GM21360 (cell line): ENCODE results near the gene GDPGP1.
A peak's percentile ranks its signal among the peaks of the same experiment; 100 is the strongest.
"Not testable (repeated sequence)": the region's sequence is repeated elsewhere in the genome, so short reads cannot be mapped to it uniquely, and the experiment has no call there.

Experiments
- ATAC-seq: cut with Tn5 transposase; IDR thresholded peaks from one replicate; pipeline ENCODE4 v1.9.1; 2021; ENCODE audit warnings: mild to moderate bottlenecking, moderate library complexity; ENCODE audit not compliant: unreplicated experiment

Gene GDPGP1

DNA sequence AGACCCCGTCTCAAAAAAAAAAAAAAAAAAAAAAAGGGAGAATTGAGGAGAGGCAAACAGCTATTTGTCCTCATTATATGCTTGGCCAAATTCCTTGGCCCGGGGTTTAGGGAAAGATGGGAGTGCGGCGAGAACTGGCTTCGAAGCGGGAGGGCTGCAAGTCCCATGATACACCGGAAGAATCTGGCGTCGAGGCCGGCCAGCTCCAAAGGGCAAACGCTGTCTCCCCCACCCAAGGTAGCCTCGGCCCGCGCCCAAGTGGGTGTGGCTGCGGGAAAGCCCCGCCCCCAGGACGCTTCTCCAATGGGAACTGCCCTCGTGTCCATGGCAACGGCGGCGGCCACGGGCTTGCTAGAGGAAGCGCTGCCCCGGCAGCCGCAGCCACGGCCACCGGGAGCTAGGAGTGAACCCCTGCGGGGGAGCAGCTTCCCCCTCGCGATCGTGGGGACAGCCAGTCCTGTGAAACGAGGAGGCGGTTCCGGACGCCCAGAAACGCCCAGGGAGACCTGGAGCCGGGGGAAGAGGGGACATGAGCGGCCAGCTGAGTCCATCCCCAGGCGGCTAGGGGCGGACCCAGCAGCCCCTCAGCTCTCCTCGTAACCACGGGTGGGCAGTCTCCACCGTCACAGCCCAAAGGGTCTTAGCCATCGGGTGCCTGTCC, 15.3 kb downstream of the GDPGP1 start, which contains the start of gene TTLL13:
TSS of gene TTLL13 (plus strand) at position 354 of the 661 bp plus-strand sequence. CDS start 1,075 bp downstream, outside the sequence.
- ATAC-seq, result no peak

DNA sequence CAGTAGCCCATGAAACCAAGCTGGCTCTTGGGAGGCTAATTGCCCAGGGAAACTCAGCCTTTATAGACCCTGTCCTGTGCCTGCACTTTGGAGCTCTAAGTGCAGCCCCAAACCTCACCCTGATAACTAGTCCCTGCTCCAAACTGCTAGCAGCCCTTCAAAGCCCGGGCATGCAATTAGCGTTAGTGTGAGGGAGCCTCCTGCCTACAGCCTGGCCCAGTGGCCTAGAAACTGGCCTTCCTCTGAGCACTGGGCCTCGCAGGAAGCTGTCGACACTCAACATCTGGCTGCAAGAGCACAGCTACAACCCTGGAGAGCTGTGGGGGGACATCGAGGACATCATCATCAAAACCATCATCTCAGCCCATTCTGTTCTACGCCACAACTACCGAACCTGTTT, 23.8 kb downstream of the GDPGP1 start:
- ATAC-seq, result no peak

DNA sequence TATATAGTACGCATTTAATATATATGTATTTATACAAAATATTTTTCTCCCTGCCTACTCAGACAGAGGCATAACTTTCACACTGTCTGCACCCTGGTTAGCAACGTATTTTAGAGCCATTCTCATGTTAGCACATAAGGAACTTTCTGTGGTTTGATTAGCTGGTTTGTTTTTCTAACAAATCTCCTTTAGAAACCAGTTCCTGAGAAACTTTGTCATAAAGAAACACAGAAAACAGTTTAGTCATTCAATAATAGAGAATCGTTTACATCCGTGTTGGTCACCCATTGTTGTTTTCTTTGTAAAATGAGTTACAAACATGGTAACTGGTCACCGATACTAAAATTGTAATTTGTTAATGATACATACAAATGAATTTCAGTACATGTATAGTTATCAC, 25.5 kb downstream of the GDPGP1 start:
- no peak for ATAC-seq

DNA sequence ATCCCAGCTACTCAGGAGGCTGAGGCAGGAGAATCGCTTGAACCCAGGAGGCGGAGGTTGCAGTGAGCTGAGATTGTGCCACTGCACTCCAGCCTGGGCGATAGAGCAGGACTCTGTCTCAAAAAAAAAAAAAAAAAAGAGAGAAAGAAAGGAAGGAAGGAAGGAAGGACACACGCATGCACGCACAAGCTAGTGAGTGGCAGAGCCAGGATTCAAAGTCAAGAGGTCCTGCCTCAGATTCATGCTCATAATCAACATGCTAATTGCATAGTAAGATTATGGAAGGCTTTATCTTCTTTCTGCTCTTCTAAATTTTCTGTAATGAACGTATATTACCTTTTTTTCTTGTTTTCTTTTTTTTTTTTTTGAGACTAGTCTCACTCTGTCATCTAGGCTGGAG, 26.7 kb downstream of the GDPGP1 start:
- ATAC-seq, result not testable (repeated sequence)

DNA sequence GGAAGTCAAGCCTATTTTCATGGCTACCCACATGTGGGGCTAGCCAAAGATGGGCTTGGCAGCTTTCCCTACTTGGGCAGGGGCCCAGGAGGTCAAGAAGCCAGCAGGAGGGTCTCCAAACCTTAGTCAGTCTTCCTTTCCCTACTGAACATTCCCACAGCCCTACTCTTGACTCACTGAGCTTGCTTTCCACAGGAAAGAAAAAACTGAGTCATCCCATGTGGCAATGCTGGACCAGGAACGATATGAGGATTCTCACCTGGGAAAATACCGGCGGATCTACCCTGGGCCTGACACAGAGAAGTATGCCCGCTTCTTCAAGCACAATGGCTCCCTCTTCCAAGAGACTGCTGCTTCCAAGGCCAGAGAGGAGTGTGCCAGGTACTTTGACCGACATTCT, 27.8 kb downstream of the GDPGP1 start:
- no peak for ATAC-seq

DNA sequence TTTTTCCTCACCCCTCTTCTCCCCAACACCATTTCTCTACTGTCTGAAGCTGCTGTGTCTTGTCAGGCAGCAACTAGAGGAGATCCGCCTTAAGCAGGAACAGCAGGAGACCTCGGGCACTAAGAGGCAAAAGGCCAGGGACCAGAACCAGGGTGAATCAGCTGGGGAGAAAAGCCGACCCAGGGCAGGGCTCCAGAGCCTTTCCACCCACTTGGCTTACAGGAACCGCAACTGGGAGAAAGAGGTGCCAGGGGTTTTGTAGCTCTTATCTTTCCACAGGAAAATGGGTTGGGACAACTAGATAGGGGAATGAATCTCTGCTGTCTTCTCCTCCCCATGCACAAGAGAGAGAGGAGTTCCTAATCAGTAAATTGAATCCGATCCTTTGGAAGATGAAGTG, 28.4 kb downstream of the GDPGP1 start:
- no peak for ATAC-seq

DNA sequence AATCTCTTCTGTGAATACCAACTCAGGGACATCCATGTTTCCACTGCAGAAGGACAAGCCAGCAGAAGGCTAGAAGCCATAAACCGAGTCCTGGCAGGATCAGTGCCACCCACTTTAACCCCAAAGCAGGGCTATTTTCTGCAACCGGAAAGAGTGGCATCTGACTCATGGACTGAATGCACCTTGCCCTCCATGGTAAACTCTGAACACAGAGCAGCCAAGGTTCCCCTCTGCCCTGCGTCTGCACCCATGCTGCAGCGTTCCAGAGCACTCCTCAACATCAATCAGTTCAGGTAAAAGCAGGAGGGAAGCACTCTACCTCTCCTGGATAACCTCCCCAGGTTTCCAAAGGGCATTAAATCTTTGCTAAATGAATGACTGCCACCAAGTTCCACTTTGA, 30.7 kb downstream of the GDPGP1 start:
- ATAC-seq, result no peak

DNA sequence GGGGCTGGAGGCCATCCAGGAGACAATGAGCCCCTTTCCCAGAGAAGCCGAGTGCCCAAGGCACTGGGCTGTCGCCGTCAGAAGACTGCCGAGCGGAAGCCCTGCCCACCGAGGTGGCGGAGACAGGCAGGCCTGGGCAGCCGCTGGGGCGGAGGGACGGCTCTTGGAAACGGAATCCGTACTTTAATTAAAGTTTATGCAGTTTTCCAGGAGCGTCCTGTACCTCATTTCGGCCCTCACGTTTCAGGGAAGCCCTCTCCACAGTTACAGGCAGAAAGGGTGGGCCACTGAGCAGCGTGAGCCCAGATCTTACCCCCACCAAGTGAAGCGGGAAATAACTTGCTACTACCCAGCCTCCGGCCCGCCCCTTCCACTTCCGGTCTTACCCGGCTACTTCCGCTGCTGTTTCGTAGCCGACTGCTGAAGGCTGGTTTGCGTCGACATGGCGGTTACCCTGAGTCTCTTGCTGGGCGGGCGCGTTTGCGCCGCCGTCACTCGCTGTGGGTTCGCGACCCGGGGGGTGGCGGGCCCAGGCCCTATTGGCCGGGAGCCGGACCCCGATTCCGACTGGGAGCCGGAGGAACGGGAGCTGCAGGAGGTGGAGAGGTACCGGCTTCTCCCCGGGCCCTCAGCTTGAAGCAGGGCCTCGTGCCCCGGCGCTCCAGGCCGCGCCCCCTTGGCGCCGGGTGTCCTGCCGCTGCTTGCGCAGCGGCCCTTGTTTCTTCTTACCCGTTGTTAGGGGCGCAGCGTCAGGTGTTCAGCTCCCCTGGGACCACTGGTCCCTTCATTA, 31.5 kb downstream of the GDPGP1 start, which contains the start of gene NGRN:
TSS of gene NGRN (plus strand) at position 402 of the 790 bp plus-strand sequence. CDS start at position 443, 41 bp downstream.
- ATAC-seq, result peak; percentile 77

DNA sequence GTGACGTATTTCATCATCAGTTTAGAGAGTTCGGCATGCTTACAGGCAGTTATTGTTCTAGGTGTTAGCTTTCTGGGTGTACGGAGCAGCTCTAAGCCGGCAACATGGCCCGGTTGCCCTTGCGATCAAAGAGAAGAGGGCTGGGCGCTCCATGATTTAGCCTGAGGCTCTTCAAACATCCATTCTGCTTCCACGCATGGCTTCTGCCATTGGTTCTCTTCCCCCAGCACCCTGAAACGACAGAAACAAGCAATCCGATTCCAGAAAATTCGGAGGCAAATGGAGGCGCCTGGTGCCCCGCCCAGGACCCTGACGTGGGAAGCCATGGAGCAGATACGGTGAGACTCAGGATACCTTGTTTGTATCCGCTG, 32.0 kb downstream of the GDPGP1 start:
- ATAC-seq, result no peak

DNA sequence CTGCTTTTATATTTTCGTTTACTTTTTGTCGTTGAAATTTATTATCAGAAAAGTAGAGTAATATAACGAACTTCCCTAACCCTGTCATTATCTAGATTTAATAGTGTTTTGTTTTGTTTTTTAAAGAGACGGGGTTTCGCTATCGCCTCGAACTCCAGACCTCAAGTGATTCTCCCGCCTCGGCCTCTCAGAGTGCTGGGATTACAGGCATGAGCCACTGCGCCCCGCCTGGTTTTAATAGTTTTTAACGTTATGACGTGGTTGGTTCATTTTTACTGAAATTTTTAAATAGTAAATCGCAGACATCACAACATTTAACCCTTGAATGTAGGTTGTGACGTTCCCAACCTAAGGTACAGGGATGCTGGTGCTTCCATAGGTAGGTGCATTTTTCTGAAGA, 32.5 kb downstream of the GDPGP1 start:
- ATAC-seq, result no peak

DNA sequence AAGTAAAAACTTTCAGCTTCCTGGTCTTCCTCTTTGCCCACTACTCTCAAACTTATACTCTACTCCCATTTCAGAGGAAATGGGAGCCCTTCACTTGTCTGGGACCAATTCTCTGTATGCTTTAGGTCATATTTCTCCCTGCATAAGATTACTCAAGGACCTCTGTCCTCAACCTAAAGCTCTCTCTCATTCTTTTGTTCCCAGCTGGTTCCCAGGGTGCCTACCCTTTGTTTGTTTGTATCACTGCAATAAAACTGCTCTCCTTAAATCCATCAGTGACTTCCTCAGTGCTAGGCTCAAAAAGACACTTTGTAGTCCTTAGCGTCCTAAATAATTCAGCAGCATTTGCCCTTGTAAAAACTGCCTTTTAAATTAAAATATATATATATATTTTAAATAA, 34.4 kb downstream of the GDPGP1 start:
- no peak for ATAC-seq

DNA sequence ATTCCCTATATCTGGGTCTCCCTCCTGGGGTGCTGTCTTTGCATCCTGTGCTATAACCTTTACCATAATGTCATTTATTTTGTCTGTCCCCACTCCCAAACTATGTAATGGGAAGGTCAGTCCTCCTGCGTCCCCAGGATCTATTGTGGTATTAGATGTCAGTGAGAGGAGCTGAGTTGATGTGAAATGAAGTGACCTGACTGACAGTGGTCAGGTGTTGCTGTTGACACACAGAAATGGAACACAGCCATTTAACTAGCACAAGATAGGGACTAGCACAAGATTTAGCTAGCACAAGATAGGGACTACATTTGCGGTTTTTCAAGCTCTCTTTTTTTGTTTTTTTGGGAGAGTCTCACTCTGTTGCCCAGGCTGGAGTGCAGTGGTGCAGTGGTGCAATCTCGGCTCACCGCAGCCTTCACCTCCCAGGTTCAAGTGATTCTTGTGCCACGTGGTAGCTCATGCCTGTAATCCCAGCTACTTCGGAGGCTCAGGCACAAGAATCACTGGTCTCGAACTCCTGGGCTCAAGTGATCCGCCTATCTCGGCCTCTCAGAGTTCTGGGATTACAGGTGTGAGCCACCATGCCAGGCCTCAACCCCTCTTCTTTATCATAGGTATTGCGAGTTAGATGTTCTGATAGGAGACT, 36.6 kb downstream of the GDPGP1 start:
- no peak for ATAC-seq

DNA sequence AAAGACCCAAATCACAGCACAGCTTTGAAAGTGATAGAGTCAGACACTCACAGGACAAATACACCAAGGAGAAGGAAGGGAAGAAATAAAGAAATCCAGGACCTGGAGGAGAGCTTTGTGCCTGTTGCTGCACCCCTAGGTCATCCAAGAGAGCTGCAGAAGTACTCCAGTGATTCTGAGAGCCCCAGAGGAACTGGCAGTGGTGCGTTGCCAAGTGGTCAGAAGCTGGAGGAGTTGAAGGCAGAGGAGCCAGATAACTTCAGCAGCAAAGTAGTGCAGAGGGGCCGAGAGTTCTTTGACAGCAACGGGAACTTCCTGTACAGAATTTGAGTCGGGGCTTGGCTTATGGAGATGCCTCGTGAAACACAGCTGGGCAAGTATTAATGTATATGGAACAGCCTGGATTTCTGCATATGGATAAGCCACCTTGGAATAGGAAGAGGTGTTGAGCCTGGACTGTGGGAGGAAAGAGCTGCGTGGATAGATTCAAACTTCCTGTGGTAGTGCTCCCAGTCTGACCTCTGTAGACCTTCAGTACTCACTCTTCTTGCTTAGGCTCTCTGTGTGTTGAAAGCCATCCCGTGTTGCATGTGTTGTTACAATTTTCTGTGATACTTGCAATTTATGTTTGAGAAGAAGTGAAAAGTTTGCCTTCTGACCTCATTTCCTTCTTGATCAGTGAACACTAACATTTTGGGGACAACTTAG, 37.6 kb downstream of the GDPGP1 start:
- no peak for ATAC-seq

DNA sequence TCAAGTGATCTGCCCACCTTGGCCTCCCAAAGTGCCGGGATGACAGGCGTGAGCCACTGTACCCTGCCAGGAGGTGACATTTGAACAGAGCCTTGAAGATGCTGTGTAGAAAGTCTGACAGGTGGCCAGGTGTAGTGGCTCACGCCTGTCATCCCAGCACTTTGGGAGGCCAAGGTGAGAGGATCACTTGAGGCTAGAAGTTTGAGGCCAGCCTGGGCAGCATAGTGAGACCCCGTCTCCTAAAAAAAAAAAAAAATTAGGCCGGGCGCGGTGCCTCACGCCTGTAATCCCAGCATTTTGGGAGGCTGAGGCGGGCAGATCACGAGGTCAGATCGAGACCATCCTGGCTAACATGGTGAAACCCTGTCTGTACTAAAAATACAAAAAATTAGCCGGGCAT, 44.5 kb downstream of the GDPGP1 start:
- not testable (repeated sequence) for ATAC-seq

DNA sequence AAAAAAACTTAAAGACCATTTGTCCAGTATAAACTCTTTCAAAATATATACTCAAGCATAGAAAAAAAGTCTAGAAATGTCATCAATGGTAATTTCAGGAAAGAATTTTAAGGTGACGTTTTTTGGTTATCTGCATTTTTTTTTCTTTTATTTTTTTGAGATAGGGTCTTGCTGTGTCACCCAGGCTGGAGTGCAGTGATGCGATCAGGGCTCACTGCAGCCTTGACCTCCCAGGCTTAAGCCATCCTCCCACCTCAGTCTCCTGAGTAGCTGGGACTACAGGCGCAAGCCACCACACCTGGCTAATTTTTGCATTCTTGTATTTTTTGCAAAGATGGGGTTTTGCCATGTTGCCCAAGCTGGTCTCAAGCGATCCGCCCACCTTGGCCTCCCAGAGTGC, 46.7 kb downstream of the GDPGP1 start:
- ATAC-seq, result not testable (repeated sequence)

DNA sequence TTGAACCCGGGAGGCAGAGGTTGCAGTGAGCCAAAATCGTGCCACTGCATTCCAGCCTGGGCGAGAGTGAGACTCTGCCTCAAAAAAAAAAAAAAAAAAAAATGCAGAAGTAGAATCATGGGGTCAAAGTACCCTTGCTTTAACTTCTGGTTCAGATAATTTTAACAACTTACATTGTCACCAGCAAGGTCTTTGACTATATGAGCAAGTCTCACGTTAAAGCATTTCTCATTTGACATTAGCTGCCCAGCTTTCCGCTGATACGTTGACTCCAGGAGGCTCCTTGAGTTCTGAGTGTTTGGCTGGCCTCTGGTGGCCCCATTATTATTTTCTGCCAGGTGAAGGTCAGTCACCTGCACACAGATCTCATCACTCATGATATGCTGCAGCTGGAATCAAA, 47.6 kb downstream of the GDPGP1 start:
- ATAC-seq, result not testable (repeated sequence)

DNA sequence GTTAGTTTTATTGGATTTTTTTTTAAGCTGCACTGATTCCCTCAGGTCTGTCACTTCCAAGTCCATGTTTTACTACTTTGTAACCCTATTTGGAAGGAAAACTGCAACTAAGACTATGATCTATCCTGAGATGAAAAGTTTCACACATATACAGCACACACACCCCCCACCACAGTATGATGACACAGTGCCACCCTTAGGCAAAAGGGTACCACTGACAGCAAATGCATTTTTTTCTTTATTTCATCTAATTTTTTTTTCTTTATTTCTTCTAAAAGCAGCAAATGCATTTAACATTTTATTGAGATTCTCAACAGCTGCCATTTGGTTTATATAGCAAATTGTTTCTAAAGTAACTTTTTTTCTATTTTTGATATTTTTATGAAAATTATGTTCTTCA, 52.7 kb downstream of the GDPGP1 start:
- no peak for ATAC-seq

DNA sequence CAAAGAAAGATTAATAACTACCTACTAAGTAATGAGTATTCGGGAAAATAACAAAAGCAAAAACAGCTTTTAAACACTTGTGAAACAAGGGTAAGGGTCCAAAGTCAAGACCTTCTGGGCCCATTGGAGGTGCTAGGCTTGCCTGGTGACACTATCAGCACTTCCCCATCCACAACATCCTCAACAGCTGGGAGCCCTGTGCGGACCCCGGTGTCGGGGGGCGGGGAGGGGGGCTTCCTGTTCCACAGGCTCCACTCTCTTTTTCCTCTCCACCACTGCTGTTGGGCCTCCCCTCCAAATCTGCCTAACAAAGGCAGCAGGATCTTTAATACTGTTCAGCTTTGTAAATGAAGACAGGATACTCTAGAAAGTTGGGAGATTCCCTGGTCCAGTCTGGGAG, 53.1 kb downstream of the GDPGP1 start:
- no peak for ATAC-seq

DNA sequence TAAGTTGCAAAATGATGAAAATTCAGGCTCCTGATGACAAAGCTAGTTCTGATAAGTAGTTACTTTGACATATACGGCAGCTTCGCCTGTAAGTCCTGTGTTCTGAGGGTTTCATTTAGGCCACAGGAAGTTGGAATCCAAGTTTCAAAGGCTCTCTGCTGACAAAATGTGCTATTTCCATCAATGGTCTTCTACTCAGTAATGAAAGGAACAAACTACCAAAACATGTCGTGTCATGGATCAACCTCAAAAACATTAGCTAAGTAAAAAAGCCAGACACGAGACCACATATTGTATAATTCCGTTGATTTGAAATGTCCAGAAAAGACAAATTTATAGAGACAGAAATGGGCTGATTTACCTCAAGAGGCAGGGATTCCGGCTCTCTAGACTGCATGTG, 53.9 kb downstream of the GDPGP1 start:
- ATAC-seq, result no peak

DNA sequence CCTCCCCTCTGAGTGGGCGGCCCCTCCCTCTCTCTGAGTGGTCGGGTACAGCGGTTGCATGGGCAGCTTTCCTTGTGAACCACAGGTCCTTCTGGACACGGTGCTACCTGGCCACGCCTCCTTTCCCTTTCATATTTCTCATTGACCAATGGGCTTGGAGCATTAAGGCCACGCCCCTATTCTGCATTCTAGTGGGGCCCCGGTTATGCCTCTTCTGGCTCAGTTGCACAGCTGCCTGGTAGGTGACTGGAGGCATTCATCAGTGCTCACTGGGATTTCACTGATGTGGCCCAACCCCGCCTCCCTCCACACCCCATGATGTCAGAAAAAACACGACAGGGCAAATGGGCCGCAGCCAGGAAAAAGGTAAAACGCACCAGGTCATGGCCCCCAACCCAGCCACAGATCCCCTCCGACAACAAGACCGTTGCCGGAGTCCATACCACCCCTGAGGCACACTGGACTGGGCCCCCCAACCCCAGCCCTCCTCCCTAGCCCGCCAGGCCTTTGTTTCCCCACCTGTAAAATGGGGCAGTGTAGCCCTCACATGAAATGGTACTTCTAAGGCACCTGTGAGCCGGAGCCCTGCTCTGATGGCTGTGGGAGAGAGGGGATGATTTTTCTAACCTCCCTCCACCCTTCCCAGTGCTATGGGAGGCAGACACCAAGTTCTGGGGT, 57.8 kb downstream of the GDPGP1 start:
- ATAC-seq, result no peak
